Measurements from ENCODE around the gene CDIPT. TPM values are rescaled to one million over a fixed set of nuclear protein-coding genes. Genes with fewer than 3 reads are reported as not detected.

The CDIPT gene
- total and polyA plus RNA-seq, 2 of the 13 experiments (the other 11 are each of a cell fraction or from before 2014, with no cell fraction given): 54.9 to 97.5 TPM

- TF ChIP-seq ZBTB40 (IDR thresholded peaks at IDR 0.05): no peak; the same call in 1 of the 2 replicates
- TF ChIP-seq ZBTB40 (CRISPR knock-in tag; IDR thresholded peaks at IDR 0.05): peak; percentile 67; the same call in 1 of the 2 replicates
- TF ChIP-seq ZNF225 (CRISPR knock-in tag; IDR thresholded peaks at IDR 0.05): peak; percentile 39; the same call in 1 of the 2 replicates
- no peak for TF ChIP-seq ZBTB7B (CRISPR knock-in tag; IDR thresholded peaks at IDR 0.05)
- TF ChIP-seq ATF7-NPFF (CRISPR knock-in tag; IDR thresholded peaks at IDR 0.05; ENCODE audit: low read depth): peak; percentile 93
- TF ChIP-seq, protein P1, sequence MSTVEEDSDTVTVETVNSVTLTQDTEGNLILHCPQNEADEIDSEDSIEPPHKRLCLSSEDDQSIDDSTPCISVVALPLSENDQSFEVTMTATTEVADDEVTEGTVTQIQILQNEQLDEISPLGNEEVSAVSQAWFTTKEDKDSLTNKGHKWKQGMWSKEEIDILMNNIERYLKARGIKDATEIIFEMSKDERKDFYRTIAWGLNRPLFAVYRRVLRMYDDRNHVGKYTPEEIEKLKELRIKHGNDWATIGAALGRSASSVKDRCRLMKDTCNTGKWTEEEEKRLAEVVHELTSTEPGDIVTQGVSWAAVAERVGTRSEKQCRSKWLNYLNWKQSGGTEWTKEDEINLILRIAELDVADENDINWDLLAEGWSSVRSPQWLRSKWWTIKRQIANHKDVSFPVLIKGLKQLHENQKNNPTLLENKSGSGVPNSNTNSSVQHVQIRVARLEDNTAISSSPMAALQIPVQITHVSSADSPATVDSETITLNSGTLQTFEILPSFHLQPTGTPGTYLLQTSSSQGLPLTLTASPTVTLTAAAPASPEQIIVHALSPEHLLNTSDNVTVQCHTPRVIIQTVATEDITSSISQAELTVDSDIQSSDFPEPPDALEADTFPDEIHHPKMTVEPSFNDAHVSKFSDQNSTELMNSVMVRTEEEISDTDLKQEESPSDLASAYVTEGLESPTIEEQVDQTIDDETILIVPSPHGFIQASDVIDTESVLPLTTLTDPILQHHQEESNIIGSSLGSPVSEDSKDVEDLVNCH (CRISPR knock-in tag; IDR thresholded peaks at IDR 0.05): no peak
- TF ChIP-seq ZNF589 (CRISPR knock-in tag; conservative IDR thresholded peaks at IDR 0.05): peak; percentile 77; the same call in 1 of the 2 replicates
- no peak for TF ChIP-seq TCF12 (IDR thresholded peaks at IDR 0.05)
- TF ChIP-seq TCF12 (CRISPR knock-in tag; IDR thresholded peaks at IDR 0.05): no peak
- TF ChIP-seq, protein P2, sequence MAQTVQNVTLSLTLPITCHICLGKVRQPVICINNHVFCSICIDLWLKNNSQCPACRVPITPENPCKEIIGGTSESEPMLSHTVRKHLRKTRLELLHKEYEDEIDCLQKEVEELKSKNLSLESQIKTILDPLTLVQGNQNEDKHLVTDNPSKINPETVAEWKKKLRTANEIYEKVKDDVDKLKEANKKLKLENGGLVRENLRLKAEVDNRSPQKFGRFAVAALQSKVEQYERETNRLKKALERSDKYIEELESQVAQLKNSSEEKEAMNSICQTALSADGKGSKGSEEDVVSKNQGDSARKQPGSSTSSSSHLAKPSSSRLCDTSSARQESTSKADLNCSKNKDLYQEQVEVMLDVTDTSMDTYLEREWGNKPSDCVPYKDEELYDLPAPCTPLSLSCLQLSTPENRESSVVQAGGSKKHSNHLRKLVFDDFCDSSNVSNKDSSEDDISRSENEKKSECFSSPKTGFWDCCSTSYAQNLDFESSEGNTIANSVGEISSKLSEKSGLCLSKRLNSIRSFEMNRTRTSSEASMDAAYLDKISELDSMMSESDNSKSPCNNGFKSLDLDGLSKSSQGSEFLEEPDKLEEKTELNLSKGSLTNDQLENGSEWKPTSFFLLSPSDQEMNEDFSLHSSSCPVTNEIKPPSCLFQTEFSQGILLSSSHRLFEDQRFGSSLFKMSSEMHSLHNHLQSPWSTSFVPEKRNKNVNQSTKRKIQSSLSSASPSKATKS (CRISPR knock-in tag; IDR thresholded peaks at IDR 0.05): no peak
- TF ChIP-seq TBP (CRISPR knock-in tag; IDR thresholded peaks at IDR 0.05): no peak
- peak; percentile 32; the same call in 1 of the 2 replicates for TF ChIP-seq ZNF619 (CRISPR knock-in tag; IDR thresholded peaks at IDR 0.05)
- TF ChIP-seq NCOA2 (CRISPR knock-in tag; IDR thresholded peaks at IDR 0.05): no peak
- TF ChIP-seq, protein P3, sequence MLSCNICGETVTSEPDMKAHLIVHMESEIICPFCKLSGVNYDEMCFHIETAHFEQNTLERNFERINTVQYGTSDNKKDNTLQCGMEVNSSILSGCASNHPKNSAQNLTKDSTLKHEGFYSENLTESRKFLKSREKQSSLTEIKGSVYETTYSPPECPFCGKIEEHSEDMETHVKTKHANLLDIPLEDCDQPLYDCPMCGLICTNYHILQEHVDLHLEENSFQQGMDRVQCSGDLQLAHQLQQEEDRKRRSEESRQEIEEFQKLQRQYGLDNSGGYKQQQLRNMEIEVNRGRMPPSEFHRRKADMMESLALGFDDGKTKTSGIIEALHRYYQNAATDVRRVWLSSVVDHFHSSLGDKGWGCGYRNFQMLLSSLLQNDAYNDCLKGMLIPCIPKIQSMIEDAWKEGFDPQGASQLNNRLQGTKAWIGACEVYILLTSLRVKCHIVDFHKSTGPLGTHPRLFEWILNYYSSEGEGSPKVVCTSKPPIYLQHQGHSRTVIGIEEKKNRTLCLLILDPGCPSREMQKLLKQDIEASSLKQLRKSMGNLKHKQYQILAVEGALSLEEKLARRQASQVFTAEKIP (CRISPR knock-in tag; IDR thresholded peaks at IDR 0.05; ENCODE audit: borderline replicate concordance): no peak
Measured at GRCh38 chr16:29900102-29900887, 37.3 kb upstream of the CDIPT start, which contains the start of gene ASPHD1 (continued).
